Osteoblast (primary cell): ENCODE measurements around the gene TEDC2. TPM values are rescaled to one million over a fixed set of nuclear protein-coding genes. Genes with fewer than 3 reads are reported as not detected.

Experiments
- DNase-seq: peaks from one replicate; pipeline ENCODE4 v3.0.0; 2011; ENCODE audit warnings: low spot score, mixed read lengths; ENCODE audit not compliant: insufficient read length; ENCODE audit errors: missing footprints
- H2AFZ ChIP-seq: 2 replicates; pipeline ENCODE4 v1.6.0; 2011; ENCODE audit warnings: mild to moderate bottlenecking, low read length
- H3K27ac ChIP-seq: 2 replicates; pipeline ENCODE4 v1.5.1; 2011; ENCODE audit warnings: mild to moderate bottlenecking, low read depth, low read length, moderate library complexity
- H3K27me3 ChIP-seq: 2 replicates; pipeline ENCODE4 v1.6.0; 2012; ENCODE audit warnings: mild to moderate bottlenecking, control low read depth, inconsistent platforms, low read length, moderate library complexity; ENCODE audit not compliant: insufficient read depth
- H3K36me3 ChIP-seq: 2 replicates; pipeline ENCODE4 v1.5.1; 2011; ENCODE audit warnings: mild to moderate bottlenecking, low read length, control low read depth, moderate library complexity; ENCODE audit not compliant: insufficient read depth
- H3K4me1 ChIP-seq: 2 replicates; pipeline ENCODE4 v1.5.1; 2011; ENCODE audit warnings: mild to moderate bottlenecking, low read length, control low read depth, moderate library complexity; ENCODE audit not compliant: insufficient read depth
- H3K4me2 ChIP-seq: 2 replicates; pipeline ENCODE4 v1.6.0; 2011; ENCODE audit warnings: mild to moderate bottlenecking, low read length; ENCODE audit not compliant: insufficient read depth
- H3K4me3 ChIP-seq: fragments of 200-600 bp; sonication (generic); 3 replicates; pipeline ENCODE4 v1.5.1; 2012; ENCODE audit warnings: mild to moderate bottlenecking, low read length, inconsistent platforms; ENCODE audit not compliant: insufficient read depth
- H3K79me2 ChIP-seq: 2 replicates; pipeline ENCODE4 v1.6.0; 2012; ENCODE audit warnings: mild to moderate bottlenecking, low read length, control low read depth, inconsistent platforms; ENCODE audit not compliant: insufficient read depth
- H3K9me3 ChIP-seq: 2 replicates; pipeline ENCODE4 v1.5.1; 2011; ENCODE audit warnings: low read depth, low read length, control low read depth
- H4K20me1 ChIP-seq: 2 replicates; pipeline ENCODE4 v1.6.0; 2012; ENCODE audit warnings: mild to moderate bottlenecking, low read length, control low read depth; ENCODE audit not compliant: insufficient read depth
- CTCF ChIP-seq: IDR thresholded peaks from 2 replicates; pipeline ENCODE4 v1.5.1; 2011; ENCODE audit warnings: mild to moderate bottlenecking, low read depth, low read length, moderate library complexity; ENCODE audit errors: extremely low read depth
- total RNA-seq: library from RNA; depleted of rRNA; stranded (reverse); fragments of >200 nt; gene quantifications from 2 replicates; pipeline ENCODE4 v1.2.3, GENCODE V29; 2012

The TEDC2 gene
- total RNA-seq: 3.5 and 5.1 TPM in 2 replicates

- no peaks in the 10 kb centered on the region for H3K9me3 ChIP-seq
- peak within 1 kb of the TSS; percentile 58 for H3K27ac ChIP-seq
- H3K4me2 ChIP-seq: peak within 1 kb of the TSS; percentile 97
- no peaks in the 10 kb centered on the region for H3K79me2 ChIP-seq
- peak within 1 kb of the TSS; percentile 81 for H3K4me3 ChIP-seq
- H3K36me3 ChIP-seq: peaks cover 26% of the 10 kb centered on the region
- no peaks in the 10 kb centered on the region for H3K27me3 ChIP-seq
- H2AFZ ChIP-seq: peak within 1 kb of the TSS; percentile 90
- H3K4me1 ChIP-seq: peaks cover 8% of the 10 kb centered on the region
- no peak for TF ChIP-seq CTCF
- peak; percentile 100 for DNase-seq
- H4K20me1 ChIP-seq: no peaks in the 10 kb centered on the region
Observed at GRCh38 chr16:2459647-2460390, at the start of gene TEDC2. TEDC2 (plus strand) TSS chr16:2460109; CDS start chr16:2460145, 36 bp downstream.

GRCh38 chr16:2415085-2415484, 44.8 kb upstream of the TEDC2 start:
- Histone ChIP-seq H2AFZ (no peak overlapping the region), H3K4me3 (no peak overlapping the region), H4K20me1 (no peaks in the 10 kb centered on the region), H3K79me2 (no peaks in the 10 kb centered on the region), H3K27ac (no peak overlapping the region), H3K36me3 (no peaks in the 10 kb centered on the region), H3K4me2 (no peak overlapping the region), H3K27me3 (peaks cover 22% of the 10 kb centered on the region), H3K4me1 (peaks cover 9% of the 10 kb centered on the region), H3K9me3 (no peaks in the 10 kb centered on the region)
- DNase-seq: no peak
- no peak for TF ChIP-seq CTCF

- H3K27ac ChIP-seq: no peak overlapping the region
Observed at GRCh38 chr16:2420035-2420434, 39.9 kb upstream of the TEDC2 start.

More at GRCh38 chr16:2420035-2420434, 39.9 kb upstream of the TEDC2 start:
- no peaks in the 10 kb centered on the region for H3K79me2 ChIP-seq
- H2AFZ ChIP-seq: no peak overlapping the region
- no peak for DNase-seq
- no peaks in the 10 kb centered on the region for H3K36me3 ChIP-seq
- no peak overlapping the region for H3K4me3 ChIP-seq
- H3K27me3 ChIP-seq: peaks cover 12% of the 10 kb centered on the region
- no peak for TF ChIP-seq CTCF
- H3K4me2 ChIP-seq: no peak overlapping the region
- no peaks in the 10 kb centered on the region for H4K20me1 ChIP-seq
- H3K9me3 ChIP-seq: no peaks in the 10 kb centered on the region
- peaks cover 9% of the 10 kb centered on the region for H3K4me1 ChIP-seq
